Panc1 (cell line): ENCODE results near the gene KLC1.

Source experiments
- POLR2AphosphoS5 ChIP-seq: IDR thresholded peaks from 2 replicates; pipeline ENCODE4 v1.6.1; 2012; ENCODE audit warnings: mild to moderate bottlenecking, low read depth, low read length, moderate library complexity
- SIN3A ChIP-seq: IDR thresholded peaks from 2 replicates; pipeline ENCODE4 v1.6.1; 2012; ENCODE audit warnings: low read depth, mild to moderate bottlenecking, low read length, moderate library complexity, borderline replicate concordance; ENCODE audit not compliant: insufficient read depth
- TCF7L2 ChIP-seq: IDR thresholded peaks from 2 replicates; pipeline ENCODE4 v1.6.1; 2011; ENCODE audit warnings: mild to moderate bottlenecking, low read depth, low read length, inconsistent platforms
- TF ChIP-seq, protein P1 (sequence below): fragments of 450-650 bp; IDR thresholded peaks from 2 replicates; pipeline ENCODE4 v1.5.1; 2017; ENCODE audit warnings: mild to moderate bottlenecking
- TF ChIP-seq, protein P2 (sequence below), 2 experiments: IDR thresholded peaks; 2 replicates each; pipeline ENCODE4 v1.6.1; 2011 to 2012; ENCODE audit warnings: low read depth in 2 of 2, control low read depth in 1 of 2, low read length in 1 of 2, mild to moderate bottlenecking in 1 of 2, moderate library complexity in 1 of 2; ENCODE audit not compliant: insufficient read depth in 1 of 2

DNA sequence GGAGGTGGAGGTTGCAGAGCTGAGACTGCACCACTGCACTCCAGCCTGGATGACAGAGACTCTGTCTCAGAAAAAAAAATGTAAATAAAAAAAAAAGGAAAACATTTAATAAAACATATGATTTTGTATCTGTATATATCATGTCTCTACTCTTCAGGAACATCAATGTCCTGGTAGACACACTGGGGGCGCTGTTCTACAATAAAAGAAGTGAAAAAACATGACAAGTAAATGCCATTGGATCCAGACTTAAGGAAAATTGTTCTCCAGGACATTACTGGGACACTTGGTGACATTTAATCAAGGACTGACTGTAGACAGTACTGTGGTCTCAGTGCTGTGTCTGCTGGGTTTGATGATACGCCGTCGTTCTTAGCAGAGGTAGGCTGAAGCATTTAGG lies 15.5 kb upstream of the KLC1 start:
- TF ChIP-seq, protein P1, sequence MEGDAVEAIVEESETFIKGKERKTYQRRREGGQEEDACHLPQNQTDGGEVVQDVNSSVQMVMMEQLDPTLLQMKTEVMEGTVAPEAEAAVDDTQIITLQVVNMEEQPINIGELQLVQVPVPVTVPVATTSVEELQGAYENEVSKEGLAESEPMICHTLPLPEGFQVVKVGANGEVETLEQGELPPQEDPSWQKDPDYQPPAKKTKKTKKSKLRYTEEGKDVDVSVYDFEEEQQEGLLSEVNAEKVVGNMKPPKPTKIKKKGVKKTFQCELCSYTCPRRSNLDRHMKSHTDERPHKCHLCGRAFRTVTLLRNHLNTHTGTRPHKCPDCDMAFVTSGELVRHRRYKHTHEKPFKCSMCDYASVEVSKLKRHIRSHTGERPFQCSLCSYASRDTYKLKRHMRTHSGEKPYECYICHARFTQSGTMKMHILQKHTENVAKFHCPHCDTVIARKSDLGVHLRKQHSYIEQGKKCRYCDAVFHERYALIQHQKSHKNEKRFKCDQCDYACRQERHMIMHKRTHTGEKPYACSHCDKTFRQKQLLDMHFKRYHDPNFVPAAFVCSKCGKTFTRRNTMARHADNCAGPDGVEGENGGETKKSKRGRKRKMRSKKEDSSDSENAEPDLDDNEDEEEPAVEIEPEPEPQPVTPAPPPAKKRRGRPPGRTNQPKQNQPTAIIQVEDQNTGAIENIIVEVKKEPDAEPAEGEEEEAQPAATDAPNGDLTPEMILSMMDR: no peak; the same call in 1 of the 2 replicates
- TF ChIP-seq, protein P2, sequence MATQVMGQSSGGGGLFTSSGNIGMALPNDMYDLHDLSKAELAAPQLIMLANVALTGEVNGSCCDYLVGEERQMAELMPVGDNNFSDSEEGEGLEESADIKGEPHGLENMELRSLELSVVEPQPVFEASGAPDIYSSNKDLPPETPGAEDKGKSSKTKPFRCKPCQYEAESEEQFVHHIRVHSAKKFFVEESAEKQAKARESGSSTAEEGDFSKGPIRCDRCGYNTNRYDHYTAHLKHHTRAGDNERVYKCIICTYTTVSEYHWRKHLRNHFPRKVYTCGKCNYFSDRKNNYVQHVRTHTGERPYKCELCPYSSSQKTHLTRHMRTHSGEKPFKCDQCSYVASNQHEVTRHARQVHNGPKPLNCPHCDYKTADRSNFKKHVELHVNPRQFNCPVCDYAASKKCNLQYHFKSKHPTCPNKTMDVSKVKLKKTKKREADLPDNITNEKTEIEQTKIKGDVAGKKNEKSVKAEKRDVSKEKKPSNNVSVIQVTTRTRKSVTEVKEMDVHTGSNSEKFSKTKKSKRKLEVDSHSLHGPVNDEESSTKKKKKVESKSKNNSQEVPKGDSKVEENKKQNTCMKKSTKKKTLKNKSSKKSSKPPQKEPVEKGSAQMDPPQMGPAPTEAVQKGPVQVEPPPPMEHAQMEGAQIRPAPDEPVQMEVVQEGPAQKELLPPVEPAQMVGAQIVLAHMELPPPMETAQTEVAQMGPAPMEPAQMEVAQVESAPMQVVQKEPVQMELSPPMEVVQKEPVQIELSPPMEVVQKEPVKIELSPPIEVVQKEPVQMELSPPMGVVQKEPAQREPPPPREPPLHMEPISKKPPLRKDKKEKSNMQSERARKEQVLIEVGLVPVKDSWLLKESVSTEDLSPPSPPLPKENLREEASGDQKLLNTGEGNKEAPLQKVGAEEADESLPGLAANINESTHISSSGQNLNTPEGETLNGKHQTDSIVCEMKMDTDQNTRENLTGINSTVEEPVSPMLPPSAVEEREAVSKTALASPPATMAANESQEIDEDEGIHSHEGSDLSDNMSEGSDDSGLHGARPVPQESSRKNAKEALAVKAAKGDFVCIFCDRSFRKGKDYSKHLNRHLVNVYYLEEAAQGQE (IDR thresholded peaks at IDR 0.05; ENCODE audit: insufficient read depth in 1 of 2, low read depth in 2 of 2, low read length in 1 of 2): no peak
- no peak for TF ChIP-seq POLR2AphosphoS5
- TF ChIP-seq TCF7L2: no peak
- no peak for TF ChIP-seq SIN3A
